Measurements from ENCODE around the gene SPAG4. TPM values are rescaled to one million over a fixed set of nuclear protein-coding genes. Genes with fewer than 3 reads are reported as not detected.

SPAG4 gene
- total RNA-seq, 1 experiment from 2014 or later = 14.1 TPM

- Histone ChIP-seq H3K9me3 (ENCODE audit: insufficient read depth, low read depth) (no peaks in the 10 kb centered on the region), H3K4me1 (replicated peaks; ENCODE audit: insufficient read depth) (no peaks in the 10 kb centered on the region), H4K20me1 (ENCODE audit: insufficient read depth) (peaks cover 16% of the 10 kb centered on the region; the same call in 1 of the 2 replicates), H3K79me2 (ENCODE audit: low read depth) (peaks cover 84% of the 10 kb centered on the region), H3F3A (ENCODE audit: insufficient read depth, low read depth) (peaks cover 7% of the 10 kb centered on the region; the same call in 1 of the 2 replicates), H3K4me2 (no peak overlapping the region), H3K9me2 (ENCODE audit: insufficient read depth) (no peaks in the 10 kb centered on the region), H3K27me3 (ENCODE audit: insufficient read depth, low read depth) (no peaks in the 10 kb centered on the region), H2AFZ (no peak overlapping the region), H3K27ac (no peak overlapping the region), H3K4me3 (no peak overlapping the region), H3K36me3 (ENCODE audit: low read depth) (no peaks in the 10 kb centered on the region)
- TF ChIP-seq EZH2 (IDR thresholded peaks at IDR 0.05; ENCODE audit: low read depth) (no peak), CTCF (conservative IDR thresholded peaks at IDR 0.05) (no peak)
- no peak for DNase-seq
- intact Hi-C loops (cut with micrococcal nuclease; ENCODE audit: unreplicated experiment) = no loop called here
- CTCF ChIA-PET = no interaction called here
- POLR2A ChIA-PET (ENCODE audit: unreplicated experiment) = interaction anchor here (0.6 kb wide), 1 partner anchor 190 kb away, joined by 3 read pairs; no protein-coding TSS in a partner anchor
- BruUV-seq (replicated peaks) = no TSS peak
Measured at GRCh38 chr20:35640724-35641123, 25.1 kb downstream of the SPAG4 start.

- POLR2A ChIA-PET (ENCODE audit: unreplicated experiment) = interaction anchor here (0.6 kb wide), 1 partner anchor 36 kb away, joined by 3 read pairs; no protein-coding TSS in a partner anchor
Measured at GRCh38 chr20:35641743-35642142, 26.1 kb downstream of the SPAG4 start.

GRCh38 chr20:35643045-35643444, 27.4 kb downstream of the SPAG4 start:
- Histone ChIP-seq H3K9me2 (ENCODE audit: insufficient read depth) (no peaks in the 10 kb centered on the region), H2AFZ (no peak overlapping the region), H3K27me3 (ENCODE audit: insufficient read depth, low read depth) (no peaks in the 10 kb centered on the region), H3K4me2 (no peak overlapping the region), H3F3A (ENCODE audit: insufficient read depth, low read depth) (peaks cover 3% of the 10 kb centered on the region; the same call in 1 of the 2 replicates), H3K27ac (no peak overlapping the region), H3K4me1 (replicated peaks; ENCODE audit: insufficient read depth) (no peaks in the 10 kb centered on the region), H3K4me3 (no peak overlapping the region), H4K20me1 (ENCODE audit: insufficient read depth) (peaks cover 20% of the 10 kb centered on the region), H3K79me2 (ENCODE audit: low read depth) (peaks cover 79% of the 10 kb centered on the region), H3K9me3 (ENCODE audit: insufficient read depth, low read depth) (no peaks in the 10 kb centered on the region), H3K36me3 (ENCODE audit: low read depth) (no peaks in the 10 kb centered on the region)
- ChIA-PET CTCF (no interaction called here), POLR2A (ENCODE audit: unreplicated experiment) (no interaction called here)
- no peak for DNase-seq
- BruUV-seq (replicated peaks) = no TSS peak
- TF ChIP-seq EZH2 (IDR thresholded peaks at IDR 0.05; ENCODE audit: low read depth) (no peak), CTCF (conservative IDR thresholded peaks at IDR 0.05) (no peak)
- intact Hi-C loops (cut with micrococcal nuclease; ENCODE audit: unreplicated experiment) = no loop called here

More at GRCh38 chr20:35641743-35642142, 26.1 kb downstream of the SPAG4 start:
- no peaks in the 10 kb centered on the region for H3K4me1 ChIP-seq (replicated peaks; ENCODE audit: insufficient read depth)
- H3K9me2 ChIP-seq (ENCODE audit: insufficient read depth) = no peaks in the 10 kb centered on the region
- CTCF ChIA-PET = interaction anchor here (0.5 kb wide), 1 partner anchor 174 kb away, joined by 4 read pairs; no protein-coding TSS in a partner anchor
- no peak overlapping the region for H3K27ac ChIP-seq
- H2AFZ ChIP-seq = no peak overlapping the region
- no peaks in the 10 kb centered on the region for H3K27me3 ChIP-seq (ENCODE audit: insufficient read depth, low read depth)
- H3K4me2 ChIP-seq = no peak overlapping the region
- TF ChIP-seq CTCF (conservative IDR thresholded peaks at IDR 0.05) (no peak), EZH2 (IDR thresholded peaks at IDR 0.05; ENCODE audit: low read depth) (no peak)
- H3K79me2 ChIP-seq (ENCODE audit: low read depth) = peaks cover 84% of the 10 kb centered on the region
- no TSS peak for BruUV-seq (replicated peaks)
- peaks cover 7% of the 10 kb centered on the region; the same call in 1 of the 2 replicates for H3F3A ChIP-seq (ENCODE audit: insufficient read depth, low read depth)
- H3K36me3 ChIP-seq (ENCODE audit: low read depth) = no peaks in the 10 kb centered on the region
- H3K4me3 ChIP-seq = no peak overlapping the region
- H3K9me3 ChIP-seq (ENCODE audit: insufficient read depth, low read depth) = no peaks in the 10 kb centered on the region
- intact Hi-C loops (cut with micrococcal nuclease; ENCODE audit: unreplicated experiment) = no loop called here
- DNase-seq = no peak
- peaks cover 16% of the 10 kb centered on the region; the same call in 1 of the 2 replicates for H4K20me1 ChIP-seq (ENCODE audit: insufficient read depth)

Data from PC-9 (cell line).